ENCODE results near the gene CRP. TPM values are rescaled to one million over a fixed set of nuclear protein-coding genes. Genes with fewer than 3 reads are reported as not detected.

Gene CRP
- total RNA-seq, 2 donors from 2014 or later, result 1.2 TPM; not detected in 1

GRCh38 chr1:159700312-159700711 lies 14.1 kb downstream of the CRP start:
- 84 to 89% methylated on average over 4 to 7 of the region's 7 CpGs for WGBS, 2 experiments (ENCODE audit: insufficient coverage in 1 of 2, insufficient read length in 1 of 2)
- H3K9me3 Mint-ChIP-seq, result peaks cover 23% of the 10 kb centered on the region

GRCh38 chr1:159699653-159700052 lies 14.7 kb downstream of the CRP start:
- Mint-ChIP-seq H3K36me3 (ENCODE audit: low read depth) (no peaks in the 10 kb centered on the region), H3K4me1 (no peaks in the 10 kb centered on the region), H3K9me3 (peaks cover 20% of the 10 kb centered on the region), H3K27ac (no peak overlapping the region), H3K27me3 (ENCODE audit: insufficient read depth) (no peaks in the 10 kb centered on the region), H3K4me3 (no peak overlapping the region)
- Histone ChIP-seq H3K36me3 (ENCODE audit: control insufficient read depth, insufficient read depth, low read length) (no peaks in the 10 kb centered on the region), H3K9ac (ENCODE audit: extremely low read depth, low read length, poor library complexity, severe bottlenecking) (no peak overlapping the region), H3K4me1 (ENCODE audit: control insufficient read depth, insufficient read depth, low read length) (no peaks in the 10 kb centered on the region), H3K9me3 (ENCODE audit: control insufficient read depth, low read length) (no peaks in the 10 kb centered on the region), H3K27ac (ENCODE audit: low read depth, low read length) (no peak overlapping the region), H3K4me3 (ENCODE audit: low read length) (no peak overlapping the region), H3K27me3 (ENCODE audit: control insufficient read depth, insufficient read depth, low read length, poor library complexity, severe bottlenecking) (no peaks in the 10 kb centered on the region)
- no peak for DNase-seq
- no peak for TF ChIP-seq CTCF (conservative IDR thresholded peaks at IDR 0.05)
- WGBS, 2 experiments (ENCODE audit: insufficient coverage in 1 of 2, insufficient read length in 1 of 2), result 94 to 100% methylated on average over 1 to 3 of the region's 3 CpGs

More at GRCh38 chr1:159700312-159700711, 14.1 kb downstream of the CRP start:
- Mint-ChIP-seq H3K27ac (no peak overlapping the region), H3K4me3 (no peak overlapping the region), H3K27me3 (ENCODE audit: insufficient read depth) (no peaks in the 10 kb centered on the region), H3K4me1 (no peaks in the 10 kb centered on the region), H3K36me3 (ENCODE audit: low read depth) (no peaks in the 10 kb centered on the region)
- TF ChIP-seq CTCF (conservative IDR thresholded peaks at IDR 0.05), result peak; percentile 34
- no peak overlapping the region for H3K27ac ChIP-seq (ENCODE audit: low read depth, low read length)
- H3K9me3 ChIP-seq (ENCODE audit: control insufficient read depth, low read length), result no peaks in the 10 kb centered on the region
- H3K4me3 ChIP-seq (ENCODE audit: low read length), result no peak overlapping the region
- no peaks in the 10 kb centered on the region for H3K27me3 ChIP-seq (ENCODE audit: control insufficient read depth, insufficient read depth, low read length, poor library complexity, severe bottlenecking)
- no peak overlapping the region for H3K9ac ChIP-seq (ENCODE audit: extremely low read depth, low read length, poor library complexity, severe bottlenecking)
- no peak for DNase-seq
- H3K36me3 ChIP-seq (ENCODE audit: control insufficient read depth, insufficient read depth, low read length), result no peaks in the 10 kb centered on the region
- no peaks in the 10 kb centered on the region for H3K4me1 ChIP-seq (ENCODE audit: control insufficient read depth, insufficient read depth, low read length)

DNA sequence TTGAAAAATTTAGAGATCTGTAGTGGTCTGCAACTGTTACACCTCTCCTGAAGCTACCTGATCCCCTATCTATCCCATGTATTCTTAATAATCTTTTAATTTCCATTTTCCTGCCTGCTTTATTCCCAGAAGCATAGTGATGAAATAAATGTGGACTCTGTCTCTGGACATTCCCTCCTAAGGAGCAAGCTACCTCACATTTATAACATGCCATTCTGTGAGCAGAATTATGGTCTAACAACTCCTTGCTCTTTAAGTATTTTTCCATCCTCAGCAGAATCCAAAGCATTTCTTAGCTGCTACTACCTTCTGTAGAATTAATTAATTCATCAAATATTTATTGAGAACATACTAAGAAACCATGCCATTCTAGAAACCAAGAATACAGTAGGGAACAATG lies 15.1 kb downstream of the CRP start:
- H3K27me3 ChIP-seq (ENCODE audit: control insufficient read depth, insufficient read depth, low read length, poor library complexity, severe bottlenecking), result no peaks in the 10 kb centered on the region
- no peak overlapping the region for H3K27ac ChIP-seq (ENCODE audit: low read depth, low read length)
- TF ChIP-seq CTCF (conservative IDR thresholded peaks at IDR 0.05), result no peak
- Mint-ChIP-seq H3K27me3 (ENCODE audit: insufficient read depth) (no peaks in the 10 kb centered on the region), H3K4me3 (no peak overlapping the region), H3K4me1 (no peaks in the 10 kb centered on the region), H3K27ac (no peak overlapping the region), H3K9me3 (peaks cover 20% of the 10 kb centered on the region), H3K36me3 (ENCODE audit: low read depth) (no peaks in the 10 kb centered on the region)
- H3K9me3 ChIP-seq (ENCODE audit: control insufficient read depth, low read length), result no peaks in the 10 kb centered on the region
- H3K9ac ChIP-seq (ENCODE audit: extremely low read depth, low read length, poor library complexity, severe bottlenecking), result no peak overlapping the region
- H3K4me3 ChIP-seq (ENCODE audit: low read length), result no peak overlapping the region
- H3K36me3 ChIP-seq (ENCODE audit: control insufficient read depth, insufficient read depth, low read length), result no peaks in the 10 kb centered on the region
- H3K4me1 ChIP-seq (ENCODE audit: control insufficient read depth, insufficient read depth, low read length), result no peaks in the 10 kb centered on the region
- no peak for DNase-seq

Measured in endodermal cell (in vitro differentiated cells).